GM23338 (cell line): ENCODE results near the gene SGK1.

Source experiments
- CREB1 ChIP-seq: fragments of 250-450 bp; sonication (Bioruptor Pico); IDR thresholded peaks from 2 replicates; pipeline ENCODE4 v1.5.0; 2020; ENCODE audit warnings: low read depth, mild to moderate bottlenecking, moderate library complexity
- CTCF ChIP-seq, 2 experiments: fragments of 200-600 bp in 1 of 2; sonication (generic) in 1 of 2; conservative IDR thresholded peaks; 2 replicates each; pipeline versions ENCODE4 v1.5.1 to v1.6.1; 2016 to 2017; ENCODE audit warnings: antibody characterized with exemption in 2 of 2, low read depth in 2 of 2, mild to moderate bottlenecking in 2 of 2, moderate library complexity in 1 of 2
- ETS1 ChIP-seq: IDR thresholded peaks from 2 replicates; pipeline ENCODE4 v1.6.1; 2016; ENCODE audit warnings: antibody characterized with exemption
- EZH2 ChIP-seq: fragments of 200-600 bp; sonication (generic); IDR thresholded peaks from one replicate; pipeline ENCODE4 v1.8.0; 2017; ENCODE audit warnings: antibody characterized with exemption, mild to moderate bottlenecking, low read depth; ENCODE audit not compliant: unreplicated experiment
- EZH2phosphoT487 ChIP-seq: fragments of 200-600 bp; sonication (generic); IDR thresholded peaks from one replicate; pipeline ENCODE4 v1.8.1; 2018; ENCODE audit warnings: antibody characterized with exemption; ENCODE audit not compliant: unreplicated experiment
- POLR2AphosphoS5 ChIP-seq: IDR thresholded peaks from 2 replicates; pipeline ENCODE4 v1.6.1; 2016; ENCODE audit warnings: antibody characterized with exemption, low read depth
- REST ChIP-seq: IDR thresholded peaks from one replicate; pipeline ENCODE4 v1.6.1; 2018; ENCODE audit warnings: antibody characterized with exemption; ENCODE audit not compliant: unreplicated experiment

GRCh38 chr6:134146268-134147033 is 171.5 kb downstream of the SGK1 start:
- TF ChIP-seq EZH2phosphoT487 (no peak), CTCF (conservative IDR thresholded peaks at IDR 0.05; ENCODE audit: low read depth in 2 of 2) (no peak), ETS1 (no peak), POLR2AphosphoS5 (no peak), REST (no peak), EZH2 (no peak), CREB1 (CRISPR knock-in tag) (no peak)
